ENCODE data around the gene MTMR11.
A peak's percentile ranks its signal among the peaks of the same experiment; 100 is the strongest.

Gene MTMR11

DNA sequence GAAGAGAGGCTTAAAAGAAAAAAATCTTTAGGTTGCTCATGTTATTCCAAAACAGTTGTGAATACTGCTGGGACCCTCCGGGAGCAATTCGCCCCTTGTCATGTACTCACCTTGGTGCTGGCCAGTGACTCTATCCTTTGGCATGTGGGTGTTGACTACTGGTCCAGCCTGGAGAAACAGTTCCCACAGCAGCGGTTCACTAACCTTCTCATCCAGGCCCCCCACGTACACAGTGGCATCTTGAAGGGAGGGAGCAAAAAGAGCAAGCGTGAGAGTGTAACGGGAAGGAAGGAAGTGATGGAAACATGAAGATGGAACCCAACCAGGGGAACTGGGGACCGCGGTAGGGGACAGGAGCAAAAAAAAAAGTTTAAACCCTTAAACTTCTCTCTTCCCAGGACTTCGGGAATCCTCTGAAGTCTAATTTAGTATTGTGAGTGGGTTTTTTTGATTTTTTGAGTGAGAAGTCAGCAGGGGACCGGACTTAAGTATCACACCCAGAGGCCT lies 9.6 kb downstream of the MTMR11 start:
- H3K27me3 ChIP-seq (ENCODE audit: control insufficient read depth, insufficient read depth, low read length) = no peaks in the 10 kb centered on the region
- H3K9me3 ChIP-seq (ENCODE audit: control insufficient read depth, low read length) = no peaks in the 10 kb centered on the region
- TF ChIP-seq CTCF (IDR thresholded peaks at IDR 0.05) = no peak
- peak overlapping the region; percentile 81 for H3K4me3 ChIP-seq (ENCODE audit: low read depth, low read length)
- peak overlapping the region; percentile 99 for H3K27ac ChIP-seq
- peak overlapping the region; percentile 78 for H2AFZ ChIP-seq
- H3K79me2 ChIP-seq = peaks cover 7% of the 10 kb centered on the region
- H3K9ac ChIP-seq = peak overlapping the region; percentile 67
- peaks cover 3% of the 10 kb centered on the region for H3K4me1 ChIP-seq
- peak overlapping the region; percentile 71 for H3K4me2 ChIP-seq (ENCODE audit: low read length)
- no peaks in the 10 kb centered on the region for H3K36me3 ChIP-seq (ENCODE audit: control insufficient read depth, insufficient read depth, low read length)

GRCh38 chr1:149926296-149926695 lies 10.4 kb downstream of the MTMR11 start:
- Histone ChIP-seq H3K27me3 (ENCODE audit: control insufficient read depth, insufficient read depth, low read length) (no peaks in the 10 kb centered on the region), H3K9ac (no peak overlapping the region), H3K36me3 (ENCODE audit: control insufficient read depth, insufficient read depth, low read length) (no peaks in the 10 kb centered on the region), H3K27ac (no peak overlapping the region), H3K79me2 (peaks cover 7% of the 10 kb centered on the region), H3K9me3 (ENCODE audit: control insufficient read depth, low read length) (no peaks in the 10 kb centered on the region), H2AFZ (no peak overlapping the region), H3K4me1 (peaks cover 3% of the 10 kb centered on the region), H3K4me2 (ENCODE audit: low read length) (peak overlapping the region; percentile 21), H3K4me3 (ENCODE audit: low read depth, low read length) (peak overlapping the region; percentile 81)
- TF ChIP-seq CTCF (IDR thresholded peaks at IDR 0.05) = no peak

GRCh38 chr1:149925751-149926150 lies 10.9 kb downstream of the MTMR11 start:
- H3K4me2 ChIP-seq (ENCODE audit: low read length) = no peak overlapping the region
- TF ChIP-seq CTCF (IDR thresholded peaks at IDR 0.05) = no peak
- peaks cover 7% of the 10 kb centered on the region for H3K79me2 ChIP-seq
- H3K4me3 ChIP-seq (ENCODE audit: low read depth, low read length) = no peak overlapping the region
- no peak overlapping the region for H3K9ac ChIP-seq
- H2AFZ ChIP-seq = no peak overlapping the region
- H3K9me3 ChIP-seq (ENCODE audit: control insufficient read depth, low read length) = no peaks in the 10 kb centered on the region
- no peaks in the 10 kb centered on the region for H3K27me3 ChIP-seq (ENCODE audit: control insufficient read depth, insufficient read depth, low read length)
- no peak overlapping the region for H3K27ac ChIP-seq
- peaks cover 3% of the 10 kb centered on the region for H3K4me1 ChIP-seq
- H3K36me3 ChIP-seq (ENCODE audit: control insufficient read depth, insufficient read depth, low read length) = no peaks in the 10 kb centered on the region

DNA sequence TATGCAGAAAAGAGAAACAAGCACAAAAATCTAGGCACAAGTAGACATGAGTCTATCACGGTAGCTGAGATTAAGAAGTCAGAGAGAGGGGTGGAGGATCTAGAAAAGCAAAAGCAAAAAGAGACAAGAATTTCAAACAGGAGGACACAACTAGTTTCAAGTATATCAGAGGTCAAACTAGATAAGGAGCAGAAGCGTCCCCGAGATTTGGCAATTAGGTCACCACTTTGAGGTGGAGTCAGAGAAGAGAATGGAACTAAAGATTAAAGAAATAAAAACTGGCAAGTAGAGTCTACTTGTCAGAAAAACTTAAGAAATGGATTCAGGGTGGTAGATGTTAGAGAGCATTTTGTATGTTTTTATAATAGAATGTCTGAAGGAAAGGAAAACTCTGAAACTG lies 11.3 kb downstream of the MTMR11 start:
- no peak overlapping the region for H3K4me2 ChIP-seq (ENCODE audit: low read length)
- peaks cover 7% of the 10 kb centered on the region for H3K79me2 ChIP-seq
- no peaks in the 10 kb centered on the region for H3K36me3 ChIP-seq (ENCODE audit: control insufficient read depth, insufficient read depth, low read length)
- H3K9me3 ChIP-seq (ENCODE audit: control insufficient read depth, low read length) = no peaks in the 10 kb centered on the region
- TF ChIP-seq CTCF (IDR thresholded peaks at IDR 0.05) = no peak
- no peak overlapping the region for H3K9ac ChIP-seq
- peaks cover 3% of the 10 kb centered on the region for H3K4me1 ChIP-seq
- no peak overlapping the region for H3K4me3 ChIP-seq (ENCODE audit: low read depth, low read length)
- H2AFZ ChIP-seq = no peak overlapping the region
- H3K27ac ChIP-seq = no peak overlapping the region
- no peaks in the 10 kb centered on the region for H3K27me3 ChIP-seq (ENCODE audit: control insufficient read depth, insufficient read depth, low read length)

DNA sequence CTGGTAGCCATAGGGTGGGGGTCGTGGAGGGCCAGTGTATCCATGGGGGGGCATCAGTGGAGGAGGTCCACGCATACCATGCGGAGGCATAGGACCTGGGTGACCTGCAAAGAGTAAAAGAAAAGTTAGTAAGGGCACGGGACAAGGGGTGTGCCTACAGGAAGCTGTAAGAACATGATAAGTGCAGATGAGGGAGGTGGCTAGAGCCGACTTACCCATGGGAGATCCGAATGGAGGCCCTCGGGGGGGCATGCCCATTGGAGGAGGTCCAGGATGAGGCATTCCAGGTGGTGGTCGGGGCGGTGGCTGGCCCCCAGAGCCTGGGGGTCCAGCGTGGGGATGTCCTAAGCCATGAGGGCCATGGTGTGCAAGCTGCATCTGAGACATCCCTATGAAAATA lies 13.1 kb downstream of the MTMR11 start:
- Histone ChIP-seq H3K4me2 (ENCODE audit: low read length) (no peak overlapping the region), H3K9me3 (ENCODE audit: control insufficient read depth, low read length) (no peaks in the 10 kb centered on the region), H2AFZ (no peak overlapping the region), H3K4me1 (peaks cover 3% of the 10 kb centered on the region), H3K27me3 (ENCODE audit: control insufficient read depth, insufficient read depth, low read length) (no peaks in the 10 kb centered on the region), H3K36me3 (ENCODE audit: control insufficient read depth, insufficient read depth, low read length) (no peaks in the 10 kb centered on the region), H3K4me3 (ENCODE audit: low read depth, low read length) (no peak overlapping the region), H3K27ac (no peak overlapping the region), H3K9ac (no peak overlapping the region), H3K79me2 (peaks cover 7% of the 10 kb centered on the region)
- TF ChIP-seq CTCF (IDR thresholded peaks at IDR 0.05) = no peak

Measured in parathyroid adenoma (tissue), 2 donors.